Anterior cingulate cortex (tissue), 58 donors: ENCODE results near the gene PRKG1.
A peak's percentile ranks its signal among the peaks of the same experiment; 100 is the strongest.
"Not testable (repeated sequence)": the region's sequence is repeated elsewhere in the genome, so short reads cannot be mapped to it uniquely, and the experiment has no call there.

ENCODE experiments used
- DNase-seq, 58 donors: peaks; one replicate each; lab custom pipeline; 2025; lab: John Stamatoyannopoulos, UW

The PRKG1 gene

GRCh38 chr10:51530541-51530940, 456.3 kb downstream of the PRKG1 start:
- DNase-seq = no peak

GRCh38 chr10:51532044-51532443, 457.8 kb downstream of the PRKG1 start:
- DNase-seq = no peak

- DNase-seq = no peak
These were observed 468.6 kb downstream of the PRKG1 start for GRCh38 chr10:51542853-51543252.

- no peak for DNase-seq
These were observed 470.6 kb downstream of the PRKG1 start for GRCh38 chr10:51544933-51545332.

GRCh38 chr10:51547941-51548340, 473.7 kb downstream of the PRKG1 start:
- DNase-seq = no peak

GRCh38 chr10:51552879-51553278, 478.6 kb downstream of the PRKG1 start:
- DNase-seq = no peak

- DNase-seq = peak in 2 of 58 donors; percentile 2
These were observed 490.7 kb downstream of the PRKG1 start for GRCh38 chr10:51564896-51565510.

GRCh38 chr10:51567271-51567670, 493.0 kb downstream of the PRKG1 start:
- no peak for DNase-seq

- no peak for DNase-seq
These were observed 495.2 kb downstream of the PRKG1 start for GRCh38 chr10:51569467-51569866.

- DNase-seq = no peak
These were observed 500.2 kb downstream of the PRKG1 start for GRCh38 chr10:51574248-51575048.

- DNase-seq = not testable (repeated sequence)
These were observed 506.9 kb downstream of the PRKG1 start for GRCh38 chr10:51581196-51581595.

GRCh38 chr10:51583976-51584375, 509.7 kb downstream of the PRKG1 start:
- DNase-seq = no peak

- DNase-seq = no peak
These were observed 511.5 kb downstream of the PRKG1 start for GRCh38 chr10:51585742-51586141.

GRCh38 chr10:51588984-51589383, 514.7 kb downstream of the PRKG1 start:
- DNase-seq = no peak

GRCh38 chr10:51590818-51591217, 516.5 kb downstream of the PRKG1 start:
- DNase-seq = no peak

- peak in 1 of 58 donors; percentile 4 for DNase-seq
These were observed 522.4 kb downstream of the PRKG1 start for GRCh38 chr10:51596695-51597094.

GRCh38 chr10:51599647-51600046, 525.4 kb downstream of the PRKG1 start:
- DNase-seq = peak in 1 of 58 donors; percentile 3

GRCh38 chr10:51602326-51602725, 528.0 kb downstream of the PRKG1 start:
- no peak for DNase-seq

GRCh38 chr10:51604579-51604978, 530.3 kb downstream of the PRKG1 start:
- DNase-seq = no peak

- DNase-seq = no peak
These were observed 532.7 kb downstream of the PRKG1 start for GRCh38 chr10:51606825-51607462.

- DNase-seq = no peak
These were observed 533.2 kb downstream of the PRKG1 start for GRCh38 chr10:51607463-51607835.

- no peak for DNase-seq
These were observed 533.9 kb downstream of the PRKG1 start for GRCh38 chr10:51608211-51608610.
